DMS53 treated with DMSO at 0.1 percent for 48 hours (cell line): ENCODE data around the gene EPB41.

Experiments used
- DNase-seq: peaks from one replicate; lab custom pipeline; 2025; ENCODE audit not compliant: unreplicated experiment; lab: John Stamatoyannopoulos, UW

The EPB41 gene

DNA sequence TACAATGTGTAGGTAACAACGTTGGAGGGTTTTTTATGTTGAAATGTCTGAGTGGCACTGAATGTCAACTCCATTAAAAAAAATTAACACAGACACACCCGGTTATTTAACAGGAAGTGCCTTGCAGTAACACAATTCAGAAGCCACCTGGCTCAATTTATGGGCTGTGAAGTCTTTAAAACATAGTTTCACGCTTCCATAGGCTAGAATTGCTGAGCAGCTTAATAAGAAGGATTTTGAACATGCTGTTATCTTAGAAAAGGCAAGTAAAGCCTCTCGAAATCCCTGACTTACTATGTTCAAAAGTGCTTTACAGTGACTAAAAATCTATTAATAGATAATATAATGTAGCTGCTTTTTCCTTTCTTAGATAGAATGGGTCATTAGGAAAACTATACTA is 247.7 kb downstream of the EPB41 start:
- DNase-seq: no peak

GRCh38 chr1:29162476-29163138 is 248.2 kb downstream of the EPB41 start:
- DNase-seq: no peak

- no peak for DNase-seq
Observed at GRCh38 chr1:29164588-29164987, 250.2 kb downstream of the EPB41 start.

DNA sequence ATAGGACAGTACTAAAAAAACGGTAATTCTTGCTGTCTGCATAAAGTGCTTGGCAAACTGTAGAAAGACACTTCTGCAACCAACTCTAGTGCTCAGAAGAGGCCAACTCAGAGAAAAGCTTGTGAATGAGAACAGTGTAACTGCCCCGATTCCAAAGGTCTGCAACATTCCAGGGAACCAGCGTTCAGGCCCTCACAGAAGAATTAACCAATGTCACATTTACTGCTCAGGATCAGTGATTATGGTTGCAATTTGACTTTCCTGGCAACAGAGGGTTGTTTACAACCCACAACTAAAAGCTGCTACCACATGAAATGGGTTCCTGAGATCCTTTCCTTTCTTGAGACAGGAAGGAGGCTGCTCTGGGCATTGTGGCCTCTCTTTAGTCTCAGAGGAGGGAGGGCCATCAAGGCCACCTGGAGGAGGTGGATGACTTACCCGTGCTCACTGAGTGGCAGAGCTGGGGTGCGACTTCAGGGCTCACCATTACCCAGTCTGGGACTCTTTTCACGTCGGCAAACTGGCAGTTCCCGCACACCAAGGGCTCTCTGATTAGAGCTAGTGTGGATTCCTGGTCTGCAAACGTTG is 252.0 kb downstream of the EPB41 start:
- no peak for DNase-seq

GRCh38 chr1:29167904-29168303 is 253.5 kb downstream of the EPB41 start:
- DNase-seq: no peak
